Activated gamma-delta T cell treated with anti-CD3 and anti-CD28 coated beads, Interleukin-2, amount 50 U/mL, for 16 hours (primary cell): ENCODE measurements around the gene ADAM15.

Source experiments
- DNase-seq: peaks from one replicate; pipeline ENCODE4 v3.0.0-alpha.2; 2020; ENCODE audit warnings: low read depth

Gene ADAM15

DNA sequence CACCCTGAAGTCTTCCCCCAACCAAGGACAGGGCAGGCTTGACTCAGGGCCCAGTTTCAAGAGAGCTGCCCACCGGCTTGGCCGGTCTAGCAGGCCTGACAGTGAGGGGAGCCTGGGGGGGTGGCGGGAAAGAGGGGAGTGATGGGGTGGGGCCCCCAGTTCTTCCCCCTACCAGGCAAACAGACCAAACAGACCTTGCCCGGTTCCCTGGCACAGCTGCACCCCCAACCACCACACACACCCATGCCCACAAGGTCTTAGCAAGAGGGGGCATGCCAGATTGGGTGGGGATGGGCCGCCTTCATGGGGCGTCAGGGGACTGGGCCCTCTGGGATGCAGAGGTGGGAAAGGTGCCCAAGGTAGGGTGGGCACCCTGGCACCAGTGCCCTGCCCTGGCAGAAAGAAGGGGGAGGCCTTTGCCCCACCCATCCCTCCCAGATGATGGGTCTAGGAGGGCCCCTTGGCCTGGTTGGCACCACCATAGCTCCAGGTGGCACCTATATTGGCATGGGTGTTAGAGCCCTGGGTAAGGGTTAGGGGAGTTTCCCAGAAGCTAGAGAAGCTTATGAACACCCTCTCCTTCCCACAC lies 39.6 kb upstream of the ADAM15 start:
- no peak for DNase-seq

DNA sequence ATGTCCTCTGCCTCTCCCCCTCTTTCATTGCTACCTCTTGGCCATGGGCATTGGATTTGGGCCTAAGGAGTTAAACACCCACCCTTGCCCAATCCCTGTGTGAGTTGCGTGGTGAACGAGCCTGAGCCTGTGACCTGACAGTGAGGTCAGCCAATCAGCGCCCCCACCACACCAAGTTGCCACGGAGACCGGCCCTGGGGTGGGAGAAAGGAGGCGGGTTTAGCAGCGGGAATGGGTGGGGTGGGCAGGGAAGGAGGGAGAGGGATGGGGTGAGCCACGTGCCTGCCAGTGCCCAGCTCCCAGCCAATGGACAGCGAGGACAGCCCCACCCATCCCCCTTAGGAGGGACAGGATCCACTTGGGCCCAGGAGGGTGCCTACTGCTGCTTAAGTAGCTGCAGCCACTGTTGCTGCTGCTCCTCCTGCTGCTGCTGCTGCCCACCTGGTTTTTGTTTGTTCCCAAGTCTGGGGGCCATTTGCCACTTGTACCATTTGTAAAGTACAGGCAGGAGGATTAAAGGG lies 39.0 kb upstream of the ADAM15 start:
- DNase-seq: no peak

DNA sequence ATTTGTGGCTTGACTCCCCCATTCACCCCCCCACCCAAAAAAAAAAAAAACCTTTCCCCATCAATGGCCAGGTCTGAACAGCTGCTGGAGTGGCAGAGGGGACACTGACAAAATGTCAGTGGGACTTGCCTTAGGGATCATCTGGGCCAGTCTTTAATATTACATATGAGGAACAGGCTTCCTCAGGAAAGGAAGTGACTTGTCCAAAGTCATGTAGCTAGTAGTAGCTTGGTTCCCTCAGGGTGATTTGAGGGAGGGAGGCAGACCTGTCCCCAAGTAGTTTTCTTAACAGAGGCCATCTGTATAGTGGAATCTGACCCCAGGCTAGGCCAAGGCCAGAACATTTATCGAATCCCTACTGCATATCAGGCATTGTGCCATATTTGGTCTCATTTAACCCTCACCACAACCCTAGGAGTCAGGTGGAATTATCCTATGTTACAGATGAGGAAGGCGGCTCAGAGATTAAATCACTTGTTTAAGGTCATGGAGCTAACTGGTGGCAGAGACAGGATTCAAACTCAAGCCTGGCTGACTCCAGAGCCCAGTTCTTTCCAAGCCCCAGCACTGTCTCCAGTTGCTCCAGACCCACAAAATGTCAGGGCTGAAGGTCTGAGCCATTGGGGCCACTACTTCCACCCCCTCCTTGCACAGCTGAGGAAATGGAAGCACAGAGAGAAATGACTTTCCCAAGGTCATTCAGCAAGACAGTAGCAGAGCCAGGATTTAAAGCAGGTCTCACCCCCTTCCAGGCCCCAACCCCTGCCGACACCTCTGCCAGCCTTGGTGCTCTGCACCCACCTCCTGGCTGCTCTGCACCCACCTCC lies 38.1 kb upstream of the ADAM15 start:
- DNase-seq: no peak

DNA sequence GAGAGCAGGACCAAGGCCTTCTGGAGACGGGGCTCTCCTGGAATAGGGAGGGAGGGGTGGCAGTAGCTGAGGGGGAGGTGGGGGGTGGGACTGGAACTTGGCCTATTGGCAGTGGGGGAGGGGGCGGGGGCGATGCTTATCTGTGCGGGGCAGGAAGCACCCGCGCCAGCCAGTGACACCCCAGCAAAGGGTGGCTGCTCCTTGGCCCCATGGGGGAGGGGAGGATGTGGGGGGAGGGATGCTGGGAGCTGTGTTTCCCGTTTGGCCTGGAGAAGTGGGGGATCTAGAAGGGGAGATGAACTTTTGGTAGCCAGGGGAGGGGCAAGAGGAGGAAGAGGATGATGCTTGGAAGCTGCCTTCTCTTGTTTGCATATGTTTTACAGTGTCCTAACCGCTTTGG lies 37.5 kb upstream of the ADAM15 start:
- no peak for DNase-seq

DNA sequence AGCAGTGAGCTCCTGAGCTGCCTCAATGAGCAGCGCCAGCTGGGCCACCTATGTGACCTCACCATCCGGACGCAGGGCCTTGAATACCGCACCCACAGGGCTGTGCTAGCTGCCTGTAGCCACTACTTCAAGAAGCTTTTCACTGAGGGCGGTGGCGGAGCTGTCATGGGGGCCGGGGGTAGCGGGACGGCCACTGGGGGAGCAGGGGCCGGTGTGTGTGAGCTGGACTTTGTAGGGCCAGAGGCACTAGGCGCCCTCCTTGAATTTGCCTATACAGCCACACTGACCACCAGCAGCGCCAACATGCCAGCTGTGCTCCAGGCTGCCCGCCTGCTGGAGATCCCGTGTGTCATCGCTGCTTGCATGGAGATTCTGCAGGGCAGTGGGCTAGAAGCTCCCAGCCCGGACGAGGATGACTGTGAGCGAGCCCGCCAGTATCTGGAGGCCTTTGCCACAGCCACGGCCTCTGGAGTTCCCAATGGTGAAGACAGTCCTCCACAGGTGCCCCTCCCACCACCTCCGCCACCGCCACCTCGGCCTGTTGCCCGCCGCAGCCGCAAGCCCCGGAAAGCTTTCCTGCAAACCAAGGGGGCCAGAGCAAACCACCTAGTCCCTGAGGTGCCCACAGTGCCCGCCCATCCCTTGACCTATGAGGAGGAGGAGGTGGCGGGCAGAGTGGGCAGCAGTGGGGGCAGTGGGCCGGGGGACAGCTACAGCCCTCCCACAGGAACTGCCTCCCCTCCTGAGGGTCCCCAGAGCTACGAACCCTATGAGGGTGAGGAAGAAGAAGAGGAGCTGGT lies 36.2 kb upstream of the ADAM15 start:
- no peak for DNase-seq

DNA sequence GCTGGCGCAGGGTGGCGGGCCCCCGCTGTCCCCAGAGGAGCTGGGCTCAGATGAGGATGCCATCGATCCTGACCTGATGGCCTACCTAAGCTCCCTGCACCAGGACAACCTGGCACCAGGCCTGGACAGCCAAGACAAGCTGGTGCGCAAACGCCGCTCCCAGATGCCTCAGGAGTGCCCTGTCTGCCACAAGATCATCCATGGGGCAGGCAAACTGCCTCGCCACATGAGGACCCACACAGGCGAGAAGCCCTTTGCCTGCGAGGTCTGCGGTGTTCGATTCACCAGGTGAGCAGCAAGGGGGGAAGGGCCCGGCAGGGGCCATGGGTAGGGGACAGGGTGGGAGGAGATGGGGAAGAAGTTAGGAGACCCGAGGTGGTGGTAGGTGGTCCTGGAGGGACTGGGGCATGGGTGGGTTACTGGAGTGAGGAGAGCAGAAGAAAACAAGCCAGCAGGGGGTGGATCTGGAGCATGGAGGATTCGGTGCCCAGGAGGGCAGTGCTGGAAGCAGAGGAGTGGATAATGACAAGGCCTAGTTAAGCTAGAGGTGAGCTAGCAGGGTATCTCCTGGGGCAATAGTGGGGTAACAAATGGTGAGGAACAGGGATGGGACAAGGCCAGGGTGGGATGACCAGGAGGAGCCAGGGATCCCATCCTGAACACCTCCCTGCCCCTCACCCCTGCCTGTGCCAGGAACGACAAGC lies 35.4 kb upstream of the ADAM15 start:
- DNase-seq: no peak

DNA sequence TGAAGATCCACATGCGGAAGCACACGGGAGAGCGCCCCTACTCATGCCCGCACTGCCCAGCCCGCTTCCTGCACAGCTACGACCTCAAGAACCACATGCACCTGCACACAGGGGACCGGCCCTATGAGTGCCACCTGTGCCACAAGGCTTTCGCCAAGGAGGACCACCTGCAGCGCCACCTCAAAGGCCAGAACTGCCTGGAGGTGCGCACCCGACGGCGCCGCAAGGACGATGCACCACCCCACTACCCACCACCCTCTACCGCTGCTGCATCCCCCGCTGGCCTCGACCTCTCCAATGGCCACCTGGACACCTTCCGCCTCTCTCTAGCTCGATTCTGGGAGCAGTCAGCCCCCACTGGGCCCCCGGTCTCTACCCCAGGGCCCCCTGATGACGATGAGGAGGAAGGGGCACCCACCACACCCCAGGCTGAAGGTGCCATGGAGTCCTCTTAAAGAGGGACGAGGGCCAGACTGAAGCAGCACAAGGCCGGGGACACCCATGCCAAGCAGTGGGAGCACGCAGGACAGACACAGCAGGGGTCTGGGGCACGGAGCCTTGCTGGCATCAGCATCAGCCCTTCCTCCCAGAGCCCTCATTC lies 34.8 kb upstream of the ADAM15 start:
- DNase-seq: no peak

DNA sequence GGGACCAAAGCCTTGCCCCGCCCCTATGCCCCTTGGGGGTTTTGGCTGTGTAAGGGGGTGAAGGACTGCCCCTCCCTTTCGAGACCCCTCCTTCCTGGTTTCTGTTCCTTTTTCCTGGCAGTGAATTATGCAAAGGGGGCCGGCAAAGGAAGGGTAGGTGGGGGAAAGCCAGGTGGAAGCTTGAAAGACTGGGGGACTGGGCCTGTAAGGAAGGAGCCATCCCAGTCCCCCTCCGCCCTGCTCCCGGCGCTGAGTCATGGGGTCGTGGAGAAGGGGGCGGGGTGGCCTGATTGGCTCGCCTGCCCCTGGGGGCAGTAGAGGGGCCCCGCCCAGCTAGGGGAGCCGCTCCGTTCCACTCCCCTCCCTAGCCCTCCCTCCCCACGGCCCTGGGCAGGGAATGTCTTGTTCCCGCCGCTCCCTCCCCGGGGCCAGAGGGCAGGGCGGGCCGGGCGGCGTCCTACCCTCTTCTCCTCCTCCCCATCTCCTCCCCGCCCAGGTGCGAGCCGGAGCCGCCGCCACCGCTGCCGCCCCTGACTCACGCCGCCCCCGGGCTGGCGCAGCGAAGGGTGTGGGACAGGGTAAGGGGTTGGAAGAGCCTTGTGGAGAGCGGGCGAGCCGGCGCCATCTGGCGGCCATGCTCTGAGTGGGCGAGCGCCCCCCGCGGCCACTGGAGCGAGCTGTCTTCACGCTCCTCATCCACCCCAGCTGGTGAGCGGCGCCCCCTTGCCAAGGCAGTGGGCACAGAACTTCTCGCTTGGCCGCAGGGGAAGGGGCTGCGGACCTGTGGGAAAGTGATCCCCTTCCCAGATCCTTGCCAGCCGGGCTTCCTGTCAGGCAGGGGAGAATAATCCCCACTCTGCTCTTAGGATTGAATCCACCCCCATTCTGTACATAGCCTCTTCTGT lies 33.8 kb upstream of the ADAM15 start:
- peak; percentile 82 for DNase-seq

DNA sequence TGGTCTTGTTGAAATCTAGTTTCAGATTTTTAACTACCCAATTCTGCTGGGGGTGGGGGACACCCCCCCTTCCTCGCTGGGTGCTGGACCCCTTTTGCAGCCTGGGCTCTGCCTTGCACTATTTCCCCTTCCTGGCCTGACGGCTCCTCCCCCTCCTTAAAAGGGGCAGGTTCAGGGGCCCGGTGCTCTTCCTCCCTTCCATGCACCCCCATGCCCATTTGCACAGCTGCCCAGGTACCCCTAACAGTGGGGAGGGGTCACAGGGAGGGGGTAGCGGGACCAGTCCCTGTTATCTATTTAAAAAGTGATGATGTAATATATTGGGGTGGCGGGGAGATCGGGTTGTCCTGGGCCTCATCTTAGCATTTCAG lies 33.2 kb upstream of the ADAM15 start:
- DNase-seq: no peak

DNA sequence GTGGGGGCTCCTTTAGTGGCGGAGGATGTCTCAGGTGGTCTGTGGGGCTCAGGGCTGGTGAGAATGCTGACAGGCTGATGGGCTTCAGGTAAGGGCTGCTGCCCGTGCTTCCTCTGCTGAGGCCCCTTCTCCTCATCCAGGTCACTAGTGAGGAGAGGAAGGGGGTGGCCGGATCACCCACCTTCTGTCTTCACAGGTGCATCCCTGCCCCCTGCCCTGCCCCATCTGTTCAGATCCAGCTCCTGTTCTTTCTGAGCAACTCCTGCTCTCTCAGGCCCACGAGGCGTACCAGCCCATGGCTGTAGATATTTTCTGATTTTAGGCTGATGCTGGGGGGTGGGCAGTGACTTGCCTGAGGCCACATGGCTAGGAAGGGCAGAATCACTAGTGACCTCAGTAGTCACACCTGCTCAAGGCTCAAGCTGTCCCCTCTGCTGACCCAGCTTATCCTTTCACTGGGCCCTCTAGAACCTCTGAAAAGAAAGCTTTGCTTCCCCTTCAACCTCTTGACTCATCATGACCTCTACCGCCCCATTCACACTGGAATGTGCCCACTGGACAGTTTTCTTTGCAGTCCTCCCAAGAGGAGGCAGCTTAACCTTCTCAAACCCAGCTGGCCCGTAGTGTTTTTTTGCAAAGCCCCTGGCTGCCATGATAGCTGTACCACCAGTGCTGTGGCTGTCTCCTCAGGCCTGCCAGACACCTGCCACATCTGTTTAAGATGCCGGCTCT lies 32.3 kb upstream of the ADAM15 start:
- DNase-seq: no peak

DNA sequence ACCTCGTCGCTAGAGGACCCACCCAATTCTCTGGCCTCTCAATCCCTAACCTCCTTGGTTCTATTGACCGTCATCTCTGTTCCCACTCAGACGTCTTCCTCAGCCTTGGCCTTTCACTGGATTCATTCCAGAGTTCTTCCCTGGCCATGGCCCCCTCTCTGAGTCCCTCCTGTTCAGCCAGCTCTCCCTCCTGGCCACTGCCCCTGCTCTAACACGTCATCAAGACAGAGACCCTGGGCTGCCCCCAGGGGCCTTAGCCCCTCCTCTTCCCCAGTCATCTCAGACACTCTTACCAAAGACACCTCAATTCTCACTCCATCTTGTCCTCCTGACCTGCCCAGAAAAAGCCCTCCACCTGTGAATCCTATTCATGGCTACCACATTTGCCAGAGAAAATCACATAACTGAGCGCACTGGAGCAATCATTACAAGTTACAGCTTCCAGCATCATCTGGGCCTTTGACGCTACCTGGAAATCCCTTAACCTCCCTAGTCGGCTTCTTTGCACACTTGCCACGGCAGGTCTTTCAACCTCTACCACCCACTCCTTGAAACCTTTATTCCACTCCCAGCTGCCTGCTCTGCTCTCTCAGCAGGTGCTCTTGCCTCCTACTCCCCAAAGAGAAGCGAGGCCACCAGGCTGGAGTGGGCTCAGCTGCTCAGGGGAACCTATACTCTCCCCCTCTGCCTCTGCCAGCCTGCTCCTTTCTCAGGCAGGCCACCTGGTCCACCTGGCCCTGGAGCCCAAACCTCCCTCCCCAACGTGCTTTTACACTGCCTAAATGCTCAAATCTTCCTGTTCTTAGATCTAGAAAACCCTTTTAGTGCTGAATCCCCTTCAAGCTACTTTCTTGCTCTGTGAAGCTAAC lies 31.5 kb upstream of the ADAM15 start:
- DNase-seq: no peak

DNA sequence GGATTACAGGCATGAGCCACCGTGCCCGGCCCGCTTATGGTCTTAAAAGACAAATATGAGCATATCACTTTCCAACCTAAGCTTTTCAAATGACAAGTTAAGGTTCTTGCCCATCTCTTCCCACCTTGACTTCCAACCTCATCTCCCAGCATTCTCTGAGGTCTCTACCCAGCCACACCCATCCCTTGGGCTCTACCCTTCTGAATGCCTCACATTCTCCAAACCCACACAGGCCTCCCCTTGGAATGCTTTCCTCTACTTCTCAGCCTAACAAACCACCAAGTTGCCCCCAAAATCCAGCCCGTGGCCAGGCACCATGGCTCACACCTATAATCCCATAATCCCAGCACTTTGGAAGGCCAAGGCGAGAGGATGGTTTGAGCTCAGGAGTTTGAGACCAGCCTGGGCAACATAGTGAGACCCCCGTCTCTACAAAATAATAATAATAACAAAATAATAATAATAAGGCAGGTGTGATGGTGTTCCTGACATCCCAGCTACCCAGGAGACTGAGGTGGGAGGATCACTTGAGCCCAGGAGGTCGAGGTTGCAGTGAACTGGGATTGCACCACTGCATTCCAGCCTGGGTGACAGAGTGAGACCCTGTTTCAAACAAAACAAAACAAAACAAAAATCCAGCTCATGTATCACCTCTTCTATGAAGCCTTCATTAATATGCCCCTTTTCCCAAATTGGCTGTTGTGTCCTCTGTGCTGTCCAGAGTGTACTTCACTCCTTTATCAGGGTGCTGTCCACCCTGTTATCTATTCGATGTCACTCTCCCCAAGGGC lies 28.8 kb upstream of the ADAM15 start:
- no peak for DNase-seq

DNA sequence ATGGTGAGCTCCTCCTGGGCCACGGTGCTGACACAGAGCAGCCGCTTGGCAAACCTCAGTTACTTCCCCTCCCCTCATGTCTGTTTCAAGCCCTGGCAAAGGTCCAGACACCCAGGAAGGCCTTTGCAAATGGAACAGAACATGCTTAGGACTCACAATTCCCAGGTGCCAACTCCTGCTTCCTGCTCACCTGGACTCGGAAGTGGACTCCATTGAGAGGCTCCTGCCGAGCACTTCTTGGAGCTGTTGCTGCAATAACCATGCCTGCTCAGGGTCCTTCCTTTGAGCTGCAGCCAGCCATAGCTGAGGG lies 28.2 kb upstream of the ADAM15 start:
- DNase-seq: no peak

DNA sequence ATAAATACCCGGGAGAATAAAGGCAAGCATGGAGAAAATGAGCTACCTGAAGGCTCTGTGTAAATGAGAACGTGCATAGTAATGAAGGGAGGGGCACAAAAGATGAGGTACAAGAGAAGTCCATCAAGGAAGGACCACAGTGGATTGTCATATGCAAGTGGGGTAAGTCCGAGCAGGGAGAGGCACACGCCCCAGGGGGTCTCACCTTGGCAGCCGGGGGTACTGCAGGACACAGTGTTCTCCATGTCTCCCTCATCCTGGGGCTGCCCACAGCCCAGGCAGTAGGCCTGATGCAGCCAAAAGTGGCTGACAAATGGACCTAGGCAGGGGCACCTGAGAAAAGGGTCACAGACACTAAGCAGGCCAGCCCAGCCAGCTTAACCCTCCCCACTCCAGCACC lies 27.5 kb upstream of the ADAM15 start:
- no peak for DNase-seq

DNA sequence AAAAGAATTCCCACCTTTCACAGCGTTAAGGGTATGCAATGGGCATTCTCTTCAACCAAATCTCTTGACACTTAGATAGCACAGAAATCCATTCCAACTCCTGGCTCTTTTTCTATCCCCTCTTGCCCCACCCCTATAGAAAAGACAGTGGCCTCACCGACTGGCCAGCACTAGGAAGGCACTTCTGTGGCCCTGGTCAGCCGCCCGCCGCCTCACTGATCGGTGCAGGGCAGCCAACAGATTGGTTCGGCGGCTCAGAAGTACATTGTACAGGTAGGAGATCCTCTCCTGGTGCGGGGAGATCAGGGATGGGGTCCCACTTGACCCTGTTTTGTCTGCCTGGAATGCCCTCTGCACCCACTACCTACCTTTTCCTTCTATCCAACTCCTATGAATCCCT lies 26.8 kb upstream of the ADAM15 start:
- no peak for DNase-seq

DNA sequence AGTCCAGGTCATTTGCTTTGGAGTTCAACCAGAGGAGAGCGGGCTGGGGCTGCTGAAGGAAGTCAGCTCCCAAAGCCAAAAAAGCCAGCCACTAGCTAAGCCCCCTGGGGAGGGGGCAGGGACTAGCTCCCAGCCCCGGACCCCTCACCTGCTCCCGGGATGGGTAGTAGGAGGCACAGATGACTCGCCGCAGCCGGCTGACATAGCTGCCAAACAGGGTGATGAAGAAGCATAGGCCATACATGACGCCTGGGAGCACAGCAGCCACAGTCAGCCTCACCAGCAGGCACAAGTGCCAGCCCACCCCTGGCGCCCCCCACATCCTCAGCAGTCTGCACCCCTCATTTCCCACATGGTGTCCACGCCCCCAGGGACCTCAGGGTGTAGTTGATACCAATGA lies 25.0 kb upstream of the ADAM15 start:
- no peak for DNase-seq

DNA sequence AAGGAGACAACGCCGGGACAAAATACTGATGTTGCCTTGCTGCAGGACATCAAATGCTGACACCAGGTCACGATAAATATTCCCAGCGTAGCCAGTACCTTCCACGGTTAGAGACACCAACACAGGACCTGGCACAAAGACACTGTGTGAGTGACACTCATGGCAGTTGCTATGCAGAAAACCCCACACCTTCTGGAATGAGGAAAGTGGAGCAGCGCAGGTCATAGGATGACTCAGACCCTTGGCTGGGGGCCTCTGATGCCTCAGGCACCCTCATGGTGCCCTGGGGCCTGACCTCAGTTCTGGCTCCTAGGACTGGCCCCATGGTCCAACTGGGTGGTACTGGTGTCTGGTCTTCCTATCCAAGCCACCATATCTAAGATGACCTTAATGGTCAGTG lies 24.5 kb upstream of the ADAM15 start:
- no peak for DNase-seq

DNA sequence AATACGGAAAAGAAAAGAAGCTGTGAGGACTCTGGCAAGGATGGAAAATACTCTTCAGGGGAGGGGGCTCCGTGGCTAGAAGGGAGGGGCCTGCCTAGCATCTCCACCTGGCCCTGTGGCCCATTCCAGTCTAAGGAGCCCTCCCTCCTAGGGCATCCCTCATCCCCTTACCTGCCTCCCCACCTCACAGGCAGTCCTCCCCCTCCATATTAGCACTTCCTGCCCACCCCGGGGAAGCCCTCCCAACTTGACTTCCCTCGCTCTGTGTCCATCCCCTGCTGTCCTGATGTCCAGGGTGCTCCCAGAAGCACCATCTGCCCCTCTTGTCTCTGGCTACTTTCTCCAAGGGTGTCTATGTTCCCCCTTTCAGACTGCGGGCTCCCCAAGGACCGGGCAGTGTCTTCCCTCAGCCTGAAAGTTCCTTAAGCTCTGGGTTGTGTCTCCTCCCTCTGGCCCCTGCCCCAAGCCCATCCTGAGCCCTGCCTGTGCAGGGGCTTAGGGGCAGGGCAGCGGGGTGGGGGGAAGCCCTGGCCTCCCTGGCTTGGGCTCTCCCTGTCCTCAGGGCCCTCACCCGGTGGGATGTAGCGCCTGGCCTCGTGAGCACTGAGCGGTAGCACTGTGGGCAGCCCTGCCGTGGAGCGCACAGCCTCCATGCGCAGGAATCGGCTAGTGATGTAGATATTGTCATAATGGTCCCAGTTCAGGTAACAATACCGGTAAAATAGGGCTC lies 21.4 kb upstream of the ADAM15 start:
- DNase-seq: no peak
